Right atrium auricular region (tissue), 2 donors: ENCODE results near the gene RAVER1. TPM values are rescaled to one million over a fixed set of nuclear protein-coding genes. Genes with fewer than 3 reads are reported as not detected.
"Not testable (repeated sequence)": the region's sequence is repeated elsewhere in the genome, so short reads cannot be mapped to it uniquely, and the experiment has no call there.

Experiments
- DNase-seq: peaks from one replicate; pipeline ENCODE4 v3.0.0-alpha.2; 2019; ENCODE audit warnings: low spot score
- H3K27ac ChIP-seq, 2 donors: fragments of 200-600 bp; sonication (generic); 1 replicate in 1 of 2; 2 replicates in 1 of 2; pipeline ENCODE4 v1.5.1; 2016 to 2019
- H3K27me3 ChIP-seq, 2 donors: fragments of 200-600 bp; sonication (generic); one replicate each; pipeline versions ENCODE4 v1.5.1 to v1.6.0; 2017 to 2019
- H3K36me3 ChIP-seq: fragments of 200-600 bp; sonication (generic); one replicate; pipeline ENCODE4 v1.5.1; 2016
- H3K4me1 ChIP-seq, 2 donors: fragments of 200-600 bp; sonication (generic); one replicate each; pipeline versions ENCODE4 v1.5.1 to v1.6.0; 2017 to 2019
- H3K4me3 ChIP-seq, 2 donors: fragments of 200-600 bp; sonication (generic); 1 replicate in 1 of 2; 2 replicates in 1 of 2; pipeline ENCODE4 v1.5.1; 2017 to 2019; ENCODE audit warnings: mild to moderate bottlenecking in 1 of 2, moderate library complexity in 1 of 2
- H3K9me3 ChIP-seq, 2 donors: fragments of 200-600 bp; sonication (generic); one replicate each; pipeline ENCODE4 v1.5.1; 2019
- CTCF ChIP-seq, 2 donors: fragments of 200-600 bp; sonication (generic); IDR thresholded peaks; one replicate each; pipeline ENCODE4 v1.5.1; 2019; ENCODE audit warnings: antibody characterized with exemption in 2 of 2
- total RNA-seq, 2 donors: library from RNA; depleted of rRNA; stranded (reverse); fragments of >200 nt; gene quantifications; one replicate each; pipeline ENCODE4 v1.1.0, GENCODE V29; 2016

Gene RAVER1
- total RNA-seq, 2 donors from 2014 or later: 14.8 to 24.8 TPM

- Histone ChIP-seq H3K36me3 (peaks cover 17% of the 10 kb centered on the region), H3K4me3 (no peak overlapping the region), H3K9me3 (no peaks in the 10 kb centered on the region), H3K27me3 (no peaks in the 10 kb centered on the region), H3K27ac (no peak overlapping the region), H3K4me1 (peaks cover 0 to 10% of the 10 kb centered on the region in 2 donors)
- no peak for TF ChIP-seq CTCF (IDR thresholded peaks at IDR 0.05)
- DNase-seq: no peak
Measured at GRCh38 chr19:10374931-10375330, 41.6 kb upstream of the RAVER1 start.

- no peak overlapping the region for H3K27ac ChIP-seq
- no peaks in the 10 kb centered on the region for H3K27me3 ChIP-seq
- TF ChIP-seq CTCF (IDR thresholded peaks at IDR 0.05): no peak
- H3K4me3 ChIP-seq: no peak overlapping the region
- peaks cover 16% of the 10 kb centered on the region for H3K36me3 ChIP-seq
- no peaks in the 10 kb centered on the region for H3K9me3 ChIP-seq
- DNase-seq: no peak
- no peaks in the 10 kb centered on the region for H3K4me1 ChIP-seq
Measured at GRCh38 chr19:10372690-10373089, 39.4 kb upstream of the RAVER1 start.

GRCh38 chr19:10368101-10368803 lies 34.9 kb upstream of the RAVER1 start:
- DNase-seq: no peak
- peaks cover 39% of the 10 kb centered on the region for H3K36me3 ChIP-seq
- H3K4me3 ChIP-seq: no peak overlapping the region
- no peaks in the 10 kb centered on the region for H3K9me3 ChIP-seq
- no peaks in the 10 kb centered on the region for H3K27me3 ChIP-seq
- no peak for TF ChIP-seq CTCF (IDR thresholded peaks at IDR 0.05)
- H3K27ac ChIP-seq: no peak overlapping the region
- no peaks in the 10 kb centered on the region for H3K4me1 ChIP-seq

GRCh38 chr19:10366950-10367512 lies 33.7 kb upstream of the RAVER1 start:
- not testable (repeated sequence) for H3K4me3 ChIP-seq, DNase-seq, H3K27ac ChIP-seq, H3K9me3 ChIP-seq, H3K27me3 ChIP-seq, H3K4me1 ChIP-seq
- peaks cover 51% of the 10 kb centered on the region for H3K36me3 ChIP-seq

- DNase-seq: no peak
- no peak for TF ChIP-seq CTCF (IDR thresholded peaks at IDR 0.05)
- Histone ChIP-seq H3K9me3 (no peaks in the 10 kb centered on the region), H3K27ac (no peak overlapping the region), H3K27me3 (no peaks in the 10 kb centered on the region), H3K4me3 (no peak overlapping the region), H3K36me3 (peaks cover 60% of the 10 kb centered on the region), H3K4me1 (no peaks in the 10 kb centered on the region)
Measured at GRCh38 chr19:10365518-10365917, 32.2 kb upstream of the RAVER1 start.

GRCh38 chr19:10364644-10365043 lies 31.3 kb upstream of the RAVER1 start:
- no peak for TF ChIP-seq CTCF (IDR thresholded peaks at IDR 0.05)
- H3K4me1 ChIP-seq: no peaks in the 10 kb centered on the region
- H3K9me3 ChIP-seq: no peaks in the 10 kb centered on the region
- H3K27me3 ChIP-seq: no peaks in the 10 kb centered on the region
- no peak overlapping the region for H3K4me3 ChIP-seq
- H3K36me3 ChIP-seq: peaks cover 60% of the 10 kb centered on the region
- no peak overlapping the region for H3K27ac ChIP-seq
- no peak for DNase-seq
